Endodermal cell (in vitro differentiated cells): Measurements from ENCODE around the gene IFIT1. TPM values are rescaled to one million over a fixed set of nuclear protein-coding genes. Genes with fewer than 3 reads are reported as not detected.

Experiments
- DNase-seq: peaks from one replicate; pipeline ENCODE4 v3.0.0-alpha.2; 2017
- H3K27ac ChIP-seq: 2 replicates; pipeline ENCODE4 v1.5.1; 2013; ENCODE audit warnings: mild to moderate bottlenecking, low read depth, low read length, moderate library complexity
- H3K27me3 ChIP-seq: 2 replicates; pipeline ENCODE4 v1.6.1; 2013; ENCODE audit warnings: mild to moderate bottlenecking, low read length, moderate library complexity; ENCODE audit not compliant: insufficient read depth, control insufficient read depth, poor library complexity, severe bottlenecking
- H3K36me3 ChIP-seq: 2 replicates; pipeline ENCODE4 v1.7.0; 2013; ENCODE audit warnings: mild to moderate bottlenecking, low read length, moderate library complexity; ENCODE audit not compliant: control insufficient read depth, insufficient read depth
- H3K4me1 ChIP-seq: one replicate; pipeline ENCODE4 v1.7.0; 2013; ENCODE audit warnings: low read length; ENCODE audit not compliant: control insufficient read depth, insufficient read depth
- H3K4me3 ChIP-seq: 2 replicates; pipeline ENCODE4 v1.5.1; 2013; ENCODE audit warnings: mild to moderate bottlenecking, low read length, moderate library complexity
- H3K9ac ChIP-seq: 2 replicates; pipeline ENCODE4 v1.6.1; 2013; ENCODE audit warnings: mild to moderate bottlenecking, low read length, moderate library complexity; ENCODE audit not compliant: poor library complexity, severe bottlenecking; ENCODE audit errors: extremely low read depth
- H3K9me3 ChIP-seq: 2 replicates; pipeline ENCODE4 v1.6.1; 2013; ENCODE audit warnings: mild to moderate bottlenecking, low read length, moderate library complexity; ENCODE audit not compliant: control insufficient read depth
- H3K27ac Mint-ChIP-seq: 2 replicates; pipeline ENCODE4 v1.8.0; 2020; ENCODE audit warnings: mixed read lengths
- H3K27me3 Mint-ChIP-seq: 2 replicates; pipeline ENCODE4 v1.8.0; 2021; ENCODE audit warnings: mild to moderate bottlenecking, mixed read lengths; ENCODE audit not compliant: insufficient read depth
- H3K36me3 Mint-ChIP-seq: 2 replicates; pipeline ENCODE4 v1.8.0; 2020; ENCODE audit warnings: low read depth, mixed read lengths
- H3K4me1 Mint-ChIP-seq: 2 replicates; pipeline ENCODE4 v1.8.0; 2020; ENCODE audit warnings: mixed read lengths
- H3K4me3 Mint-ChIP-seq: 2 replicates; pipeline ENCODE4 v1.8.0; 2020; ENCODE audit warnings: mild to moderate bottlenecking, moderate library complexity, mixed read lengths
- H3K9me3 Mint-ChIP-seq: 2 replicates; pipeline ENCODE4 v1.8.0; 2020; ENCODE audit warnings: mild to moderate bottlenecking, mixed read lengths
- WGBS, 2 experiments: methylation state at CpG; one replicate each; pipeline versions ENCODE4 v1.1.5 to v1.1.7; 2013; ENCODE audit warnings: missing lambda C conversion rate in 2 of 2, mixed read lengths in 1 of 2; ENCODE audit not compliant: insufficient coverage in 1 of 2, insufficient read length in 1 of 2; 5-methylcytosine and 5-hydroxymethylcytosine counted together
- total RNA-seq, 2 donors: library from RNA; stranded (reverse); fragmentation: NEBNext Ultra II Directional in 1 of 2; extraction: Animal tissue kit (Norgen Biotek cat#: 25700) in 1 of 2; gene quantifications; 2 replicates in 1 of 2; 3 replicates in 1 of 2; pipeline ENCODE4 v1.2.1, GENCODE V29; 2021
- TF ChIP-seq, protein P1 (sequence below): fragments of 200-600 bp; sonication (generic); conservative IDR thresholded peaks from 2 replicates; pipeline ENCODE4 v1.5.0; 2021; ENCODE audit warnings: antibody characterized with exemption, mild to moderate bottlenecking

Gene IFIT1
- total RNA-seq, 2 donors from 2014 or later, result 0.59 TPM; not detected in 1

DNA sequence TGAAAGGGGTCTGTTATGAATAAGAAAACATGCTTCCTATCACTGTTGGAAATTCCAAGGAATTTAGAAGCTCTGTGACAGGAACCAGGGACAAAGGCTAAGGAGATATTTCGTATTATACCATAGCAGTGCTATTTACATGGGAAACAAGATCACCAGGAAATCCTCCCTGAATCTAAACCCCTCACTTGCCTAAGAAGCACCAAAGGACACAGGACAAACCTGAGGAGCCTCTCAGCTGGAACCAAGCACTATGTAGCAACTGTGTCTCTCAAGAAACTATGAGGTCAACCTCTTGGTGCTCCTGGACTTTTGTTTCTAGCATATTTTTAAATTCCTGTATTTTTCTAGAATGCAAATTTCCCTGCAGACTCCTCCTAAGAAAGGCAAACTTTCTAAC lies 35.3 kb upstream of the IFIT1 start:
- H3K9me3 Mint-ChIP-seq, result peaks cover 10% of the 10 kb centered on the region
- no peaks in the 10 kb centered on the region for H3K27me3 Mint-ChIP-seq
- H3K4me1 ChIP-seq, result peaks cover 7% of the 10 kb centered on the region
- no peak for DNase-seq
- TF ChIP-seq, protein P1, sequence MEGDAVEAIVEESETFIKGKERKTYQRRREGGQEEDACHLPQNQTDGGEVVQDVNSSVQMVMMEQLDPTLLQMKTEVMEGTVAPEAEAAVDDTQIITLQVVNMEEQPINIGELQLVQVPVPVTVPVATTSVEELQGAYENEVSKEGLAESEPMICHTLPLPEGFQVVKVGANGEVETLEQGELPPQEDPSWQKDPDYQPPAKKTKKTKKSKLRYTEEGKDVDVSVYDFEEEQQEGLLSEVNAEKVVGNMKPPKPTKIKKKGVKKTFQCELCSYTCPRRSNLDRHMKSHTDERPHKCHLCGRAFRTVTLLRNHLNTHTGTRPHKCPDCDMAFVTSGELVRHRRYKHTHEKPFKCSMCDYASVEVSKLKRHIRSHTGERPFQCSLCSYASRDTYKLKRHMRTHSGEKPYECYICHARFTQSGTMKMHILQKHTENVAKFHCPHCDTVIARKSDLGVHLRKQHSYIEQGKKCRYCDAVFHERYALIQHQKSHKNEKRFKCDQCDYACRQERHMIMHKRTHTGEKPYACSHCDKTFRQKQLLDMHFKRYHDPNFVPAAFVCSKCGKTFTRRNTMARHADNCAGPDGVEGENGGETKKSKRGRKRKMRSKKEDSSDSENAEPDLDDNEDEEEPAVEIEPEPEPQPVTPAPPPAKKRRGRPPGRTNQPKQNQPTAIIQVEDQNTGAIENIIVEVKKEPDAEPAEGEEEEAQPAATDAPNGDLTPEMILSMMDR, result no peak
- H3K9me3 ChIP-seq, result peaks cover 5% of the 10 kb centered on the region
- 94% methylated on average over 1 of the region's 1 CpG; no CpG with 5 or more reads in 1 of the 2 experiments for WGBS, 2 experiments
- H3K4me1 Mint-ChIP-seq, result peaks cover 18% of the 10 kb centered on the region
- H3K36me3 ChIP-seq, result no peaks in the 10 kb centered on the region
- H3K27me3 ChIP-seq, result no peaks in the 10 kb centered on the region
- H3K4me3 Mint-ChIP-seq, result no peak overlapping the region
- H3K4me3 ChIP-seq, result no peak overlapping the region
- no peak overlapping the region for H3K27ac Mint-ChIP-seq
- no peaks in the 10 kb centered on the region for H3K36me3 Mint-ChIP-seq
- no peak overlapping the region for H3K27ac ChIP-seq
- no peak overlapping the region for H3K9ac ChIP-seq

DNA sequence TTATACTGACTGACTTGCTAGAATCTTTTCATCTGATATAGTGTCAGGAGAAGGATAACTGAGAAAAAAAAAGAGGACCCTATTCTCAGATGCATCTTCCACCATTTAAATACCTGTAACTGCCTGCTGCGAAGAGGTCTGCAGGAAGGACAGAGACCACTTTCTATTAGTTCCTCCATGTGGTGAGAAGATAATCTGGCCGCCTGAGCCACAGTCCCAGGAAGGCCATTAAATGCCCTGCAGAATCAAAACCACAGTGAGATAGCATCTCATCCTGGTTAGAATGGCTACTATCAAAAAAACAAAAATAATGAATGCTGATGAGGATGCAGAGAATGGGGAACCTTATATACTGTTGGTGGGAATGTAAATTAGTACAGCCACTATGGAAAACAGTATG lies 34.4 kb upstream of the IFIT1 start:
- Mint-ChIP-seq H3K9me3 (peaks cover 10% of the 10 kb centered on the region), H3K27me3 (no peaks in the 10 kb centered on the region), H3K4me1 (peaks cover 15% of the 10 kb centered on the region), H3K36me3 (no peaks in the 10 kb centered on the region), H3K27ac (no peak overlapping the region), H3K4me3 (no peak overlapping the region)
- Histone ChIP-seq H3K9me3 (peaks cover 5% of the 10 kb centered on the region), H3K9ac (no peak overlapping the region), H3K4me1 (peaks cover 7% of the 10 kb centered on the region), H3K4me3 (no peak overlapping the region), H3K36me3 (no peaks in the 10 kb centered on the region), H3K27ac (no peak overlapping the region), H3K27me3 (no peaks in the 10 kb centered on the region)
- WGBS, 2 experiments, result 100% methylated on average over 1 to 2 of the region's 2 CpGs
- DNase-seq, result no peak
- TF ChIP-seq, protein P1, result no peak

DNA sequence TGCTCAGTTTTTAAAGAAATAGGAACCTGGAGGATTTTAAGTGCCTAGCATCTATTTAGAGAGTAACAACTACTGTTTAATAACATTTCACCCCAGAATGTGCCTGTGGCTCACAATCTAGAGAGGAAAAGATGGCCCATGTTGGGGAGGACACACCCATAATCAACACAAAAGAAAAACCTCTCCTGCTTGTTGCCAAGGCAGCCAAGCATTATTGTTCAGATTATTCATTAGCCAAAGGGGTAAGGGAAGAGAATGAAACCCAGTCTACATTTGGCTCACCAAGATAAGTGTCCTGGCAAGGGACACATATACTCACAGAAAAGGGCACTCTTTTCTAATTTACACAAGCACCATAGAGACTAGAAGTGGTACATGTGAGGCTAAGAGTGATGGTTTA lies 32.3 kb upstream of the IFIT1 start:
- Histone ChIP-seq H3K36me3 (no peaks in the 10 kb centered on the region), H3K4me3 (no peak overlapping the region), H3K9ac (no peak overlapping the region), H3K4me1 (peaks cover 12% of the 10 kb centered on the region), H3K9me3 (no peaks in the 10 kb centered on the region), H3K27ac (no peak overlapping the region), H3K27me3 (no peaks in the 10 kb centered on the region)
- Mint-ChIP-seq H3K36me3 (no peaks in the 10 kb centered on the region), H3K27ac (no peak overlapping the region), H3K4me1 (peaks cover 21% of the 10 kb centered on the region), H3K4me3 (no peak overlapping the region), H3K9me3 (peaks cover 1% of the 10 kb centered on the region), H3K27me3 (no peaks in the 10 kb centered on the region)
- TF ChIP-seq, protein P1, result no peak
- DNase-seq, result no peak
